Ascending aorta (tissue), 2 donors: ENCODE data around the gene CDH5. TPM values are rescaled to one million over a fixed set of nuclear protein-coding genes. Genes with fewer than 3 reads are reported as not detected.

Experiments
- DNase-seq, 2 donors: peaks; one replicate each; pipeline ENCODE4 v3.0.0-alpha.2; 2019; ENCODE audit warnings: low spot score in 2 of 2
- H3K27ac ChIP-seq, 2 donors: fragments of 200-600 bp; sonication (generic); one replicate each; pipeline ENCODE4 v1.5.1; 2016 to 2017; ENCODE audit warnings: mild to moderate bottlenecking in 1 of 2
- H3K27me3 ChIP-seq: fragments of 200-600 bp; sonication (generic); one replicate; pipeline ENCODE4 v1.5.1; 2017
- H3K36me3 ChIP-seq, 2 donors: fragments of 200-600 bp; sonication (generic); one replicate each; pipeline ENCODE4 v1.5.1; 2016
- H3K4me1 ChIP-seq, 2 donors: fragments of 200-600 bp; sonication (generic); one replicate each; pipeline ENCODE4 v1.5.1; 2016 to 2017; ENCODE audit warnings: mild to moderate bottlenecking in 1 of 2
- H3K4me3 ChIP-seq, 2 donors: fragments of 200-600 bp; sonication (generic); one replicate each; pipeline ENCODE4 v1.5.1; 2016 to 2017; ENCODE audit warnings: mild to moderate bottlenecking in 1 of 2
- H3K9me3 ChIP-seq, 2 donors: fragments of 200-600 bp; sonication (generic); one replicate each; pipeline ENCODE4 v1.5.1; 2016
- intact Hi-C: fragments of 100-400 bp; cut with DNase I; formaldehyde crosslinking; loops from one replicate; pipeline ENCODE4 v1.15.1; 2023
- total RNA-seq: library from RNA; depleted of rRNA; stranded (reverse); fragments of >200 nt; gene quantifications from one replicate; pipeline ENCODE4 v1.1.0, GENCODE V29; 2016
- TF ChIP-seq, protein P1 (sequence below), 3 experiments: fragments of 200-600 bp in 2 of 3; fragments of 450-650 bp in 1 of 3; sonication (generic) in 2 of 3; IDR thresholded peaks; one replicate each; pipeline ENCODE4 v1.5.1; 2016 to 2019; ENCODE audit warnings: antibody characterized with exemption in 3 of 3, mild to moderate bottlenecking in 1 of 3, moderate library complexity in 1 of 3

Gene CDH5
- total RNA-seq, 1 donor from 2014 or later = 119 TPM

- intact Hi-C loops = no loop called here
- Histone ChIP-seq H3K27ac (no peak overlapping the region), H3K4me1 (no peaks in the 10 kb centered on the region), H3K9me3 (no peaks in the 10 kb centered on the region), H3K27me3 (no peaks in the 10 kb centered on the region), H3K36me3 (no peaks in the 10 kb centered on the region), H3K4me3 (no peak overlapping the region)
- TF ChIP-seq, protein P1, sequence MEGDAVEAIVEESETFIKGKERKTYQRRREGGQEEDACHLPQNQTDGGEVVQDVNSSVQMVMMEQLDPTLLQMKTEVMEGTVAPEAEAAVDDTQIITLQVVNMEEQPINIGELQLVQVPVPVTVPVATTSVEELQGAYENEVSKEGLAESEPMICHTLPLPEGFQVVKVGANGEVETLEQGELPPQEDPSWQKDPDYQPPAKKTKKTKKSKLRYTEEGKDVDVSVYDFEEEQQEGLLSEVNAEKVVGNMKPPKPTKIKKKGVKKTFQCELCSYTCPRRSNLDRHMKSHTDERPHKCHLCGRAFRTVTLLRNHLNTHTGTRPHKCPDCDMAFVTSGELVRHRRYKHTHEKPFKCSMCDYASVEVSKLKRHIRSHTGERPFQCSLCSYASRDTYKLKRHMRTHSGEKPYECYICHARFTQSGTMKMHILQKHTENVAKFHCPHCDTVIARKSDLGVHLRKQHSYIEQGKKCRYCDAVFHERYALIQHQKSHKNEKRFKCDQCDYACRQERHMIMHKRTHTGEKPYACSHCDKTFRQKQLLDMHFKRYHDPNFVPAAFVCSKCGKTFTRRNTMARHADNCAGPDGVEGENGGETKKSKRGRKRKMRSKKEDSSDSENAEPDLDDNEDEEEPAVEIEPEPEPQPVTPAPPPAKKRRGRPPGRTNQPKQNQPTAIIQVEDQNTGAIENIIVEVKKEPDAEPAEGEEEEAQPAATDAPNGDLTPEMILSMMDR (IDR thresholded peaks at IDR 0.05) = no peak
- DNase-seq = no peak
Observed at GRCh38 chr16:66346221-66346620, 20.3 kb upstream of the CDH5 start.

DNA sequence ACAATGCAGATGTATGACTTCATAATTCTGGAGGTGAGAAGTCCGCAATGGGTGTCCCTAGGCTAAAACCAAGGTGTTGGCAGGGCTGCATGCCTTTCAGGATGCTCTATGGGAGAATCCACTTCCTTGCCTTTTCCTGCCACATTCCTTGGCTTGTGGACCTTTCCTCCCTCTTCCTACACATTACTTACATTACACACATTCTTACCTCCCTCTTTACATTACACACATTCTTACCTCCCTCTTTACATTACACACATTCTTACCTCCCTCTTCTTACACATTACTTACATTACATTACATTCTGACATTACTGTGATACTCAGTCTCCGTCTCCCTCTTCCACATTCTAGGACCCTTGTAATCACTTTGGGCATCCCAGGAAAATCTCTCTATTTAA lies 14.2 kb upstream of the CDH5 start:
- TF ChIP-seq, protein P1 (IDR thresholded peaks at IDR 0.05) = no peak
- Histone ChIP-seq H3K27me3 (no peaks in the 10 kb centered on the region), H3K9me3 (no peaks in the 10 kb centered on the region), H3K36me3 (no peaks in the 10 kb centered on the region), H3K4me3 (no peak overlapping the region), H3K27ac (no peak overlapping the region), H3K4me1 (peaks cover 0 to 2% of the 10 kb centered on the region in 2 donors)
- DNase-seq = no peak
- intact Hi-C loops = no loop called here

GRCh38 chr16:66353055-66353454 lies 13.4 kb upstream of the CDH5 start:
- Histone ChIP-seq H3K36me3 (no peaks in the 10 kb centered on the region), H3K9me3 (no peaks in the 10 kb centered on the region), H3K27me3 (no peaks in the 10 kb centered on the region), H3K4me1 (peaks cover 0 to 2% of the 10 kb centered on the region in 2 donors), H3K4me3 (no peak overlapping the region), H3K27ac (no peak overlapping the region)
- intact Hi-C loops = no loop called here
- no peak for DNase-seq
- TF ChIP-seq, protein P1 (IDR thresholded peaks at IDR 0.05) = no peak

DNA sequence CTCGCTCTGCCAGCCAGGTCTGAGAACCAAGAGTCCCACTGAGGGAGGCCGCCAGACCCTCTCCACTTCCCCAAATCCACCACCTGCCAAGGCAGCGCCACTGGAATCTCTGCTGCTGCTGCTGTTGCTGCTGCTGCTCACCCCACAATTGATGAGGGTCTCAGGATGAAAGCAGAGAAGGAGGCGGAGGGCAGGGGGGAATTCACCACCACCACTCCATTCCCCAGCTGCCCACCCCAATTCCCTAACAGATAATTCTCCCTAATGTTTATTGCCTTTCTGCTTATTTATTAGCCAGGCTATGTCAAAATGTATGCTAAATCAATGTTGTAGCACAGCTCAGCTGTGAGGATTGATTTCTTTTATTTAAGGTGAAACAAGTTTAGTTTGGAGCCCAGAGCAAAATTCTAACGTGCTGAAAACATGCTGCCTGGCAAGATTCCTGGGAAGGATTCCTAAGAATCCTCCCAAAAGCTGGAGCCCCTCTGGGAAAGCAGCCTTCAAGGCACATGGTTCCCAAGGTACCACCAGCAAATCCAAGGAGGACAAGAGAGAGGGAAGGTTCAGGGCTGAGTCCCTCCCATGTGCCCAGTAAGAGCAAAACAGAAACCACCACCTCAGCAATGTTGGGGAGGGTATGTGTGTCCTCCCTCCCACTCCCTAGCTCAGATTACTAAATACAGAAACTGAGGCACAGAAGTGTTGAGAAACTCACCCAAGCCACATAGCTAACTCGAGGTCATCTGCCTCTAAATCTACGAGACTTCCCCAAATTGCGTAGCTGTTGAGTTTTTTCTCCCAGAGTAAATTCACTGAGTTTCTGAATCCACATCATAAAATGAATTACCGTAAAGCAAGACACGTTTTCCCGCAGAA lies 12.2 kb upstream of the CDH5 start:
- Histone ChIP-seq H3K4me3 (no peak overlapping the region), H3K27me3 (no peaks in the 10 kb centered on the region), H3K4me1 (peaks cover 0 to 2% of the 10 kb centered on the region in 2 donors), H3K27ac (no peak overlapping the region), H3K36me3 (no peaks in the 10 kb centered on the region), H3K9me3 (no peaks in the 10 kb centered on the region)
- intact Hi-C loops = no loop called here
- DNase-seq = no peak
- TF ChIP-seq, protein P1 (IDR thresholded peaks at IDR 0.05) = no peak

GRCh38 chr16:66355526-66355925 lies 11.0 kb upstream of the CDH5 start:
- no peak for DNase-seq
- Histone ChIP-seq H3K4me1 (peaks cover 0 to 2% of the 10 kb centered on the region in 2 donors), H3K27ac (no peak overlapping the region), H3K4me3 (no peak overlapping the region), H3K9me3 (no peaks in the 10 kb centered on the region), H3K36me3 (no peaks in the 10 kb centered on the region), H3K27me3 (no peaks in the 10 kb centered on the region)
- TF ChIP-seq, protein P1 (IDR thresholded peaks at IDR 0.05) = no peak
- intact Hi-C loops = loop anchor here (5.0 kb wide), 1 partner anchor 127 kb away; no protein-coding TSS in a partner anchor
